Endometrial microvascular endothelial cells (primary cell): ENCODE results near the gene UQCC3. TPM values are rescaled to one million over a fixed set of nuclear protein-coding genes. Genes with fewer than 3 reads are reported as not detected.
"Not testable (repeated sequence)": the region's sequence is repeated elsewhere in the genome, so short reads cannot be mapped to it uniquely, and the experiment has no call there.

ENCODE experiments used
- in situ Hi-C: cut with HindIII; loops from 2 replicates; pipeline ENCODE4 v1.10.0; 2017; ENCODE audit warnings: low sequenced_read_pairs, low pct_unique_long_range_greater_than_20kb; ENCODE audit errors: inconsistent ontology term
- total RNA-seq: library from RNA; depleted of rRNA; stranded (reverse); fragments of >200 nt; gene quantifications from one replicate; pipeline ENCODE4 v1.2.3, GENCODE V29; 2015; ENCODE audit errors: inconsistent ontology term

UQCC3 gene
- total RNA-seq, 1 donor from 2014 or later, result 12.4 TPM

DNA sequence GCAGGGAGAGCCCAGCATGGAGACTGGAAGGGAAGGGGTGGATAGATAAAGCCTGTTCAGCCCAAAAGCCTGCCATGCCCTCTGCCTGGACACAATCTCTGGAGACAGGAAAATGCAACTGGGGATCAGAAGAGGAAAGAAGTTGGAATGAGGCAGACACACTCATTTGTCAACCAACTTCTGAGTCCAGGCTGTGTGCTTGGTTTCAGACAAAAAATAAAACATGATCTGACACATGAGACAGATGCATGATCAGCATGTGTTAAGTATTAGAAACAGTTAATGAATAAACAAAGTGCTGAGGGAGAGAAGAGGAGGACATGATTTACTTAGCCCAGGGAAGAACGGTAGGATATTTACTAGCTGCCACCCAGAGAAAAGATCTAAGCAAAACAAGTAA is 17.0 kb downstream of the UQCC3 start:
- in situ Hi-C loops, result no loop called here

DNA sequence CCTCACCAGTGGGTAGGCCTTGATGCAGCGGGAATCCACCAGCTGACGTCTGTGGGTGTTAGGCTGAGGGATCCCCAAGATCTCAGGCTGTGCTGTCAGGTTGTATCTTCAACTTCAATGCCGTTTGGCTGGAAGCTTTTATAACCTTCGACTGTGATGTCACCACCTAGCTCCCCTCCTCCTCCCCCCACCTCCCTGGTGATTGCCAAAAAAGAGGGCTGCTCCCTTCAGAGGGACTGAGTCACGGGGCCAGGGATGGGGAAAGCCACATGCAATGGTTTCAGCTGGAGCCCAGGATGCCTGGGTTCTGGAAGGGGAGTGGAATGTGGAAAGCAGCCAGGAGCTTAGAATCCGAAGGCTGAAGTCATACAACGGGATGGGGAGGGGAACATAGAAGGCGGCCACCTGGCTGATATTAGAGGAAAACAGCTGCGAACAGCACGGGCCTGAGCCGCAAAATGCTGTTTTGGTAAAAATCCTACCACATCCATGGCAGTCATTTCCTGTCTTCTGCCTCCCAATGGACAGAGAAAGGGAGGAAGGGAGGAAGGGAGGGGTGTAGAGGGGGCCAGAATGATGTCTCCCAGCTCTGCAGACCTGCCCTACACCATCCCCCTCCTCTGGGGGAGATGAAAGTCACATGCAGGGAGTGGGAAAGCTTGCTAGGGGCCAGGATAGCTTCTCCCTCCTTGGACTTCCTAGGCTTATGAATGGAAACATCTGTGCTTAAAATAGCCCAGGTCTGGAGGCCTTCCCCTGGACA is 18.1 kb downstream of the UQCC3 start, which contains the start of gene LRRN4CL:
Gene LRRN4CL, minus strand, starts transcription at position 110 of the 763 bp plus-strand sequence. CDS start 1,022 bp downstream, outside the sequence.
- in situ Hi-C loops, result loop anchor here (10.0 kb wide), 1 partner anchor 55 kb away; no protein-coding TSS in a partner anchor

GRCh38 chr11:62693624-62694023 is 22.2 kb downstream of the UQCC3 start:
- in situ Hi-C loops, result loop anchor here (10.0 kb wide), 1 partner anchor 59 kb away; no protein-coding TSS in a partner anchor

- in situ Hi-C loops, result loop anchor here (10.0 kb wide), 1 partner anchor 60 kb away; no protein-coding TSS in a partner anchor
Observed at GRCh38 chr11:62694455-62695167, 23.1 kb downstream of the UQCC3 start.

DNA sequence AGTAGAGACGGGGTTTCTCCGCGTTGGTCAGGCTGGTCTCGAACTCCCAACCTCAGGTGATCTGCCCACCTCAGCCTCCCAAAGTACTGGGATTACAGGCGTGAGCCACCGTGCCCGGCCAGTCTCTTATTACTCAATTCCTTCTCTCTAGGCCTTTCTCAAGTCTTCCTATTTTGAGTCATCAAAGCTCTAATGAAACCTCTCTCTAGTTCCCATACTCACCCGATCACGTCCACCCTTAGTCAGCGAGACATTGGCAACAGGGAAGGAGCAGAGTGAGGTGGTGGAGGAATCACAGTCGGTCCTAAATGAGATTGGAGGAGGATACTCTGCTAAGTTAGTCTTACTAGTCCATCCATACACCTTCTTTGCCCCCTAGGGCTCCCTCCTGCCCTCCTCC is 30.8 kb downstream of the UQCC3 start:
- in situ Hi-C loops, result no loop called here

DNA sequence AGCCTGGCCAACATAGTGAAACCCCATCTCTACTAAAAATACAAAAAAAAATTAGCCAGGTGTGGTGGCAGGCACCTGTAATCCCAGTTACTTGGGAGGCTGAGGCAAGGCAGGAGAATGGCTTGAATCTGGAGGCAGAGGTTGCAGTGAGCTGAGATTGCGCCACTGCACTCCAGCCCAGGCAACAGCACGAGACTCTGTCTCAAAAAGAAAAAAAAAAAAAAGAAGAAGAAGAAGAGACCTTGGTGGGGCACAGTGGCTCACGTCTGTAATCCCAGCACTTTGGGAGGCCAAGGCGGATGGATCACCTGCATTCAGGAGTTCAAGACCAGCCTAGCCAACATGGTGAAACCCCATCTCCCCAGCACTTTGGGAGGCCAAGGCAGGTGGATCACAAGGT is 32.4 kb downstream of the UQCC3 start:
- in situ Hi-C loops, result not testable (repeated sequence)

DNA sequence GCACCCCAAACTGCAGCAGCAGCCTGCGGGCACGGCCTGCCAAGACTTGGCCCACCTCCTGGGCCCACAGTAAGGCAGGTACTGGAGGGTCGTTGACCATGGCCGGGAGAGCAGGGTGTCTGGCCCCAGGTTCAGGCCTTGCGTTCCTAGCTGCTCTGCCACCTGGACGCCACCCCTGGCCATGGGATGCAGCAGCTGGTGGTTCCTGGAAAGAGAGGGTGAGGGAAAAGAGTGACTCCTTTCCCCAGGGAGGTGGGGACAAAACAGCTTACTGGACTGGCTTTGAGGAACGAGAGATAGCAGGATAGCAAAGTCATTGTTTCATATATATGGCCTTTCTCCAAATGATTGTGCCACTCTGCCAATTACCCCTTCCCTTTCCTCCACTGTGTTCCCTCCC is 33.9 kb downstream of the UQCC3 start:
- in situ Hi-C loops, result no loop called here

- in situ Hi-C loops, result no loop called here
Observed at GRCh38 chr11:62705880-62706849, 34.7 kb downstream of the UQCC3 start.

DNA sequence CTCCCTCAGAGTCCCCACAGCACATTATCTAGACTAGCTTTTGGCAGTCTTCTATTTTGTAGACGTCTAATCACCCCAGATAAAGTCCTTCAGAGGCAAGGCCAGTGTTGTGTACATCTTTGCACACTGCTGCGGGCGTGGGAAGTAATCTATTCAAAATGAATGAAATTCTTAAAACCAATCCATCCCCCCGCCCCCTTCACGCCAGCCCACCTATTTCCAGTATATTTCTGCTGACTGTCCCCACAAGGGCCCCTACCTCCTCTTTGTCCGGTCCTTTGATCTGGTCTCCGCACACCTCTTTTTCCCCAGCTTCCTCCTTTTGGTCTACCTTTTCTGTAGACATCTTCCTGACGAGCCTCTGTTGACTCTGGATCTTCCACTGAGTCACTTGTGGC is 35.4 kb downstream of the UQCC3 start:
- in situ Hi-C loops, result no loop called here

DNA sequence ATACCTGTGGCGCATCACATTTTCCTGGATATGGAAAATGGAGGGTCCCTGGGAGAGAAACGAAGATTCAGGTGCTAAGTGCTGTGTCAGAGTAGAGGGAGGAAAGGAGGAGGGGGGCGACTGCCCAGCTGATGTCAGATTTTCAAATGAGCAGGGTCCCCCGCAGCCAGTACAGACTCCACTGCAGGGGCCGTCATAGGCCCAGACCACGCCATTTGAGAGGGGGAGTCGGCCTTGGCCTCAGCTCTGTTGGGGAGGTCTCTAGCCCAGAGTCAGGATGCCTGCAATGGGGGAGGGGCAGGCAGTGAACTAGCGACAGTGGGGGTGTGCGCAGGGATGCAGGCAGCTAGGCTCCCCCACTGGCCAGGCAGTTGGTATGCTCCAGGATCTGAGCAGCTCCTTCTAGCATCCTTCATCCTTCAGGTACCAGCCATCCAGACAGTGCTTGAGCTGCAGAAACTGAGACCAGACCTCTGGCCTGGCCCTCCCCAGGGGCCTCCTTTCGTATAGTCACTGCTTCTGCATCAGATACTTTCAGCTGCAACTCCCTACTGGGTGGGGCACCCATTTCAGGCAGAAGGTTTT is 35.9 kb downstream of the UQCC3 start, which contains the start of the genes BSCL2 and GNG3:
Gene BSCL2, minus strand, starts transcription at position 148 of the 585 bp plus-strand sequence. CDS start 229 bp downstream, outside the sequence.
Gene GNG3, plus strand, starts transcription at position 400 of the 585 bp plus-strand sequence. CDS start 620 bp downstream, outside the sequence.
- in situ Hi-C loops, result no loop called here

- in situ Hi-C loops, result no loop called here
Observed at GRCh38 chr11:62708392-62708791, 36.9 kb downstream of the UQCC3 start.

- in situ Hi-C loops, result no loop called here
Observed at GRCh38 chr11:62708793-62709192, 37.3 kb downstream of the UQCC3 start.

GRCh38 chr11:62709247-62710000 is 38.0 kb downstream of the UQCC3 start:
- in situ Hi-C loops, result no loop called here

GRCh38 chr11:62710001-62710345 is 38.5 kb downstream of the UQCC3 start:
- in situ Hi-C loops, result no loop called here

DNA sequence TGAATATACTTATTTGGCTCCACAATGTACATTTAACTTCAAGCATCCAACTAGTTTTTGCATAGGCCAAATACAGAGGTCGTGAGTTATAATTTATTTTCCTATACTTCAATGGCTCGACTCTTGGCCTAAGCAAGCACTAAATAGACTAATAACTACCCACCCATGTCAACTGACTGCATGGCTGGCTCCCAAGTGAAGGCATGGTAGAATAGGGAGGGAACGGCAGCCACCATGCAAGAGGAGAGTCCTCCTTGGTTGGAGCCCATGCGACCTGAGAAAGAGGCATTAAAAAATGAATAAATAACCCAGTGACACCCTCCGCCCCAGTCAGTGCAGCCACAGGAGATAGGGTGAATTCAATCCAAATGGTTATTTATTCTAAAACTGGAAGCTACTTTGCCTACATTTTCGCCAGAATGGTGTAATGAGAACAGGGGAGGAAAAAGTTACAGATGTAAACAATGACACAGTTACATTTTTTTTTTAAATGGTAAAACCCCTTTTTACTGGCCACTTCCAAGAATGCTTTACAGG is 40.9 kb downstream of the UQCC3 start:
- in situ Hi-C loops, result no loop called here

DNA sequence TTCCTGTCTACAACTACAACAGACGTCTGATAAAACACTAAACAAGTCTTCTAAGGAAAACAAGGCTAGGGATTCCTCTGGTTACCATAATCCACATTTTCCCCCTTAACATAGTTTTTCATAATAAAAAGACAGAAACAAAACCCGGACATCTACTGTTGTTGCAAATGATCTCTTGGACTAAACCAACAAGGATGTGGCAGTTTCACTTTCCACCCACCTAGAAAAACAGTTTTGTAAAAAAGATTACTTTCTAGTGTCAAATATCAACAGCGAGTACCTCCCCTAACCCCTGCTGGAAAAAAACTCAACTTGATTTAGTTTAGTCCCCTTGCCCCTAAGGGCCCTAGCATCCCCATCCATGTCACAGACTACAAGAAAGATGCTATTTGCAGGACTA is 41.4 kb downstream of the UQCC3 start:
- in situ Hi-C loops, result no loop called here

GRCh38 chr11:62713343-62713742 is 41.9 kb downstream of the UQCC3 start:
- in situ Hi-C loops, result no loop called here
